HepG2 (cell line): ENCODE measurements around the gene IGSF5. TPM values are rescaled to one million over a fixed set of nuclear protein-coding genes. Genes with fewer than 3 reads are reported as not detected.

ENCODE experiments used
- ATAC-seq: fragments of 200-7000 bp; cut with Tn5 transposase; 3 replicates; pipeline ENCODE4 v1.9.1; 2020; ENCODE audit warnings: mild to moderate bottlenecking, moderate library complexity
- BruUV-seq: library from RNA; stranded (reverse); fragments of 400-500 nt; replicated peaks from 2 replicates; lab custom pipeline; 2021; lab: Mats Ljungman, UMichigan
- CTCF ChIA-PET: fragments of 300-600 bp; formaldehyde crosslinking; extraction: SDS; loops from one replicate; lab custom pipeline; 2021; ENCODE audit warnings: low total read pairs, inconsistent platforms, low intra/inter-chr PET ratio; lab: Yijun Ruan, JAX
- POLR2A ChIA-PET: fragments of 350-600 bp; sonication (Branson Sonifier 250); formaldehyde crosslinking; loops from one replicate; lab custom pipeline; 2020; ENCODE audit warnings: antibody characterized with exemption, inconsistent platforms; lab: Yijun Ruan, JAX
- DNase-seq: peaks from one replicate; pipeline ENCODE4 v3.0.0-alpha.2; 2015; ENCODE audit warnings: low spot score
- FAIRE-seq: peaks from 3 replicates; lab custom pipeline; 2011; peaks lifted over from hg19 to GRCh38; lab: Jason Lieb, UNC
- H2AFZ ChIP-seq: one replicate; pipeline ENCODE4 v1.6.1; 2011; ENCODE audit warnings: low read length, inconsistent platforms
- H3K27ac ChIP-seq: fragments of 300-600 bp; 3 replicates; pipeline ENCODE4 v1.8.0; 2011; ENCODE audit warnings: mixed run types, mild to moderate bottlenecking, mixed read lengths, low read length, inconsistent platforms; ENCODE audit not compliant: insufficient read depth; ENCODE audit errors: extremely low read length
- H3K27me3 ChIP-seq, 2 experiments: fragments of 200-600 bp in 1 of 2; 2 replicates in 1 of 2; 3 replicates in 1 of 2; pipeline versions ENCODE4 v1.6.0 to v1.8.0; 2011; ENCODE audit warnings: low read length in 2 of 2, mild to moderate bottlenecking in 2 of 2, moderate library complexity in 2 of 2, inconsistent platforms in 1 of 2; ENCODE audit not compliant: insufficient read depth in 2 of 2, control insufficient read depth in 1 of 2
- H3K36me3 ChIP-seq, 2 experiments: fragments of 200-600 bp in 1 of 2; replicated peaks in 1 of 2; 2 replicates in 1 of 2; 3 replicates in 1 of 2; pipeline versions ENCODE4 v1.5.1 to v1.8.0; 2011; ENCODE audit warnings: low read length in 2 of 2, inconsistent platforms in 1 of 2; ENCODE audit not compliant: insufficient read depth in 2 of 2, control insufficient read depth in 1 of 2
- H3K4me1 ChIP-seq: 2 replicates; pipeline ENCODE4 v1.5.1; 2012; ENCODE audit warnings: low read length, inconsistent platforms; ENCODE audit not compliant: insufficient read depth
- H3K4me2 ChIP-seq: 2 replicates; pipeline ENCODE4 v1.6.0; 2011; ENCODE audit warnings: low read depth, low read length, inconsistent platforms
- H3K4me3 ChIP-seq, 3 experiments: fragments of 200-600 bp in 1 of 3; sonication (generic), shearing (Covaris generic) in 1 of 3; replicated peaks in 1 of 3; 2 replicates each; pipeline ENCODE4 v1.5.1; 2011 to 2016; ENCODE audit warnings: low read length in 3 of 3, inconsistent platforms in 2 of 3, low read depth in 2 of 3, mild to moderate bottlenecking in 2 of 3, control low read depth in 1 of 3, mixed read lengths in 1 of 3; ENCODE audit not compliant: insufficient read depth in 1 of 3
- H3K79me2 ChIP-seq: one replicate; pipeline ENCODE4 v1.6.1; 2011; ENCODE audit warnings: low read length, inconsistent platforms; ENCODE audit not compliant: insufficient read depth
- H3K9ac ChIP-seq: 2 replicates; pipeline ENCODE4 v1.6.0; 2011; ENCODE audit warnings: mild to moderate bottlenecking, low read depth, low read length, inconsistent platforms; ENCODE audit not compliant: insufficient read depth
- H3K9me3 ChIP-seq: 2 replicates; pipeline ENCODE4 v1.5.1; 2012; ENCODE audit warnings: mild to moderate bottlenecking, low read length
- H4K20me1 ChIP-seq: 2 replicates; pipeline ENCODE4 v1.6.0; 2011; ENCODE audit warnings: inconsistent platforms, mild to moderate bottlenecking, low read length, moderate library complexity; ENCODE audit not compliant: insufficient read depth
- AKAP8 ChIP-seq: sonication (generic); formaldehyde crosslinking; IDR thresholded peaks from 2 replicates; pipeline ENCODE4 v1.5.1; 2020; ENCODE audit warnings: mild to moderate bottlenecking, missing genetic modification reagents
- ARNT2 ChIP-seq: sonication (generic); formaldehyde crosslinking; IDR thresholded peaks from 2 replicates; pipeline ENCODE4 v1.8.0; 2022; ENCODE audit warnings: mild to moderate bottlenecking, low read depth, missing genetic modification reagents, moderate library complexity
- BHLHE40 ChIP-seq: IDR thresholded peaks from 2 replicates; pipeline ENCODE4 v1.6.1; 2011; ENCODE audit warnings: low read length, improper control_type of control experiment
- CBFB ChIP-seq: sonication (generic); formaldehyde crosslinking; IDR thresholded peaks from 2 replicates; pipeline ENCODE4 v1.4.0; 2020; ENCODE audit warnings: missing genetic modification reagents
- DMAP1 ChIP-seq: IDR thresholded peaks from 2 replicates; pipeline ENCODE4 v1.6.1; 2016
- FOXO1 ChIP-seq: sonication (generic); formaldehyde crosslinking; IDR thresholded peaks from 2 replicates; pipeline ENCODE4 v1.4.0; 2020; ENCODE audit warnings: missing genetic modification reagents
- KDM1A ChIP-seq: IDR thresholded peaks from 2 replicates; pipeline ENCODE4 v1.6.1; 2016; ENCODE audit warnings: missing compliant biosample characterization
- MAFK ChIP-seq, 2 experiments: IDR thresholded peaks in 1 of 2; conservative IDR thresholded peaks in 1 of 2; 2 replicates each; pipeline ENCODE4 v1.6.1; 2011; ENCODE audit warnings: improper control_type of control experiment in 2 of 2, low read length in 2 of 2
- MYC ChIP-seq: sonication (generic); formaldehyde crosslinking; IDR thresholded peaks from 2 replicates; pipeline ENCODE4 v1.9.0; 2021; ENCODE audit warnings: missing genetic modification reagents, borderline replicate concordance
- NFIC ChIP-seq: IDR thresholded peaks from 2 replicates; pipeline ENCODE4 v1.6.1; 2012; ENCODE audit warnings: mild to moderate bottlenecking, low read length, inconsistent platforms
- NFKB2 ChIP-seq: sonication (generic); formaldehyde crosslinking; IDR thresholded peaks from 2 replicates; pipeline ENCODE4 v1.4.0; 2020; ENCODE audit warnings: missing genetic modification reagents, borderline replicate concordance
- PAF1 ChIP-seq: IDR thresholded peaks from 2 replicates; pipeline ENCODE4 v1.6.1; 2016; ENCODE audit warnings: missing genetic modification reagents, missing compliant biosample characterization
- PAWR ChIP-seq: sonication (generic); formaldehyde crosslinking; IDR thresholded peaks from 2 replicates; pipeline ENCODE4 v1.4.0; 2020; ENCODE audit warnings: missing genetic modification reagents, mild to moderate bottlenecking, borderline replicate concordance
- TOE1 ChIP-seq: sonication (generic); formaldehyde crosslinking; IDR thresholded peaks from 2 replicates; pipeline ENCODE4 v1.4.0; 2020; ENCODE audit warnings: mild to moderate bottlenecking, missing genetic modification reagents
- XBP1 ChIP-seq: sonication (generic); formaldehyde crosslinking; IDR thresholded peaks from 2 replicates; pipeline ENCODE4 v1.5.0; 2020; ENCODE audit warnings: missing genetic modification reagents
- ZBTB38 ChIP-seq: sonication (generic); formaldehyde crosslinking; IDR thresholded peaks from 2 replicates; pipeline ENCODE4 v1.5.1; 2020; ENCODE audit warnings: mild to moderate bottlenecking, missing genetic modification reagents
- ZFP90 ChIP-seq: sonication (generic); formaldehyde crosslinking; IDR thresholded peaks from 2 replicates; pipeline ENCODE4 v1.8.0; 2022; ENCODE audit warnings: missing genetic modification reagents, mild to moderate bottlenecking, inconsistent platforms, borderline replicate concordance
- ZNF20 ChIP-seq: sonication (generic); formaldehyde crosslinking; IDR thresholded peaks from 2 replicates; pipeline ENCODE4 v1.4.0; 2020; ENCODE audit warnings: mild to moderate bottlenecking, moderate library complexity, missing genetic modification reagents
- ZNF547 ChIP-seq: sonication (generic); formaldehyde crosslinking; IDR thresholded peaks from 2 replicates; pipeline ENCODE4 v1.5.1; 2020; ENCODE audit warnings: mild to moderate bottlenecking, missing genetic modification reagents
- ZNF788 ChIP-seq: sonication (generic); formaldehyde crosslinking; IDR thresholded peaks from 2 replicates; pipeline ENCODE4 v1.5.0; 2020; ENCODE audit warnings: mild to moderate bottlenecking, missing genetic modification reagents, borderline replicate concordance
- WGBS: methylation state at CpG from one replicate; pipeline ENCODE4 v1.1.6; 2017; ENCODE audit warnings: low lambda C conversion rate; 5-methylcytosine and 5-hydroxymethylcytosine counted together
- in situ Hi-C: cut with HindIII; loops from 2 replicates; pipeline ENCODE4 v1.10.0; 2017; ENCODE audit warnings: low pct_unique_long_range_greater_than_20kb; ENCODE audit not compliant: extremely low pct_ligation_motif_present
- intact Hi-C: fragments of 100-400 bp; cut with micrococcal nuclease; formaldehyde crosslinking; loops from one replicate; pipeline ENCODE4 v1.10.0; 2022; ENCODE audit not compliant: unreplicated experiment
- polyA plus RNA-seq, 8 experiments: library from polyadenylated mRNA; depleted of rRNA in 3 of 8; stranded (reverse) in 7 of 8; unstranded in 1 of 8; fragments of >200 nt; fragmentation: Illumina TruSeq in 4 of 8; extraction: Trizol in 4 of 8; gene quantifications; 2 replicates each; pipeline versions ENCODE4 v1.2.1 to v1.2.3, GENCODE V29; 2011 to 2016; ENCODE audit warnings: low read depth in 4 of 8, missing spikeins in 1 of 8, mixed read lengths in 1 of 8; ENCODE audit not compliant: insufficient read depth in 1 of 8
- total RNA-seq, 5 experiments: library from RNA; depleted of rRNA; stranded (reverse); fragments of >200 nt; fragmentation: Illumina TruSeq; extraction: Trizol; gene quantifications; 2 replicates each; pipeline ENCODE4 v1.2.3, GENCODE V29; 2016; ENCODE audit warnings: low read depth in 1 of 5
- TF ChIP-seq, protein P1 (sequence below): sonication (generic); formaldehyde crosslinking; IDR thresholded peaks from 2 replicates; pipeline ENCODE4 v1.5.1; 2020; ENCODE audit warnings: missing genetic modification reagents, mild to moderate bottlenecking, borderline replicate concordance
- TF ChIP-seq, protein P2 (sequence below): sonication (generic); formaldehyde crosslinking; IDR thresholded peaks from 2 replicates; pipeline ENCODE4 v1.5.0; 2020; ENCODE audit warnings: missing genetic modification reagents

IGSF5 gene
- total and polyA plus RNA-seq, 2 of the 13 experiments (the other 11 are each of a cell fraction or from before 2014, with no cell fraction given): not detected

DNA sequence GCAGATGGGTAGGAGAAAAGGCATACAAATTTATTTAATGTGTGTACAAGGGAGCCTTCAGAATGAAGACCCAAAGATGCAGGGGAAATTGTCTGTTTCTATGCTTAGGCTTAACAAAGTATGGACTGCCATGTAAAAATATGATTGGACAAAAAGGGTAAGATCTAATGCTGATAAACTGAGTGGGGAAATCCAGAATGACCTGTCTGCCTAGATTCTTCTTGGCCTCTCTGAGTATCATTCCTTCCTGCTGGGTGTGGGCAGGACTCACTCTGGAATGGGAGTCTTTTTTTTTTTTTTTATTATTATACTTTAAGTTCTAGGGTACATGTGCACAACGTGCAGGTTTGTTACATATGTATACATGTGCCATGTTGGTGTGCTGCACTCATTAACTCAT, 61.0 kb downstream of the IGSF5 start:
- intact Hi-C loops (no loop called here), in situ Hi-C loops (no loop called here)
- FAIRE-seq (no peak), DNase-seq (no peak), ATAC-seq (no peak)
- Histone ChIP-seq H3K4me1 (no peaks in the 10 kb centered on the region), H3K4me3 (no peak overlapping the region), H4K20me1 (no peaks in the 10 kb centered on the region), H3K36me3 (no peaks in the 10 kb centered on the region), H3K4me2 (no peak overlapping the region), H3K9ac (no peak overlapping the region), H3K27ac (no peak overlapping the region), H2AFZ (no peak overlapping the region), H3K79me2 (no peaks in the 10 kb centered on the region), H3K9me3 (peaks cover 82% of the 10 kb centered on the region), H3K27me3 (no peaks in the 10 kb centered on the region)
- ChIA-PET POLR2A (no interaction called here), CTCF (no interaction called here)
- TF ChIP-seq, protein P1, sequence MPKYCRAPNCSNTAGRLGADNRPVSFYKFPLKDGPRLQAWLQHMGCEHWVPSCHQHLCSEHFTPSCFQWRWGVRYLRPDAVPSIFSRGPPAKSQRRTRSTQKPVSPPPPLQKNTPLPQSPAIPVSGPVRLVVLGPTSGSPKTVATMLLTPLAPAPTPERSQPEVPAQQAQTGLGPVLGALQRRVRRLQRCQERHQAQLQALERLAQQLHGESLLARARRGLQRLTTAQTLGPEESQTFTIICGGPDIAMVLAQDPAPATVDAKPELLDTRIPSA (CRISPR knock-in tag): no peak
- TF ChIP-seq ZBTB38 (CRISPR knock-in tag): no peak
- no peak for TF ChIP-seq CBFB
- TF ChIP-seq BHLHE40: no peak
- no peak for TF ChIP-seq MYC (CRISPR knock-in tag)
- TF ChIP-seq AKAP8: no peak
- no peak for TF ChIP-seq ZNF788 (CRISPR knock-in tag)
- TF ChIP-seq ZNF547 (CRISPR knock-in tag): no peak
- BruUV-seq: no TSS peak
- 54% methylated on average over 1 of the region's 1 CpG for WGBS

DNA sequence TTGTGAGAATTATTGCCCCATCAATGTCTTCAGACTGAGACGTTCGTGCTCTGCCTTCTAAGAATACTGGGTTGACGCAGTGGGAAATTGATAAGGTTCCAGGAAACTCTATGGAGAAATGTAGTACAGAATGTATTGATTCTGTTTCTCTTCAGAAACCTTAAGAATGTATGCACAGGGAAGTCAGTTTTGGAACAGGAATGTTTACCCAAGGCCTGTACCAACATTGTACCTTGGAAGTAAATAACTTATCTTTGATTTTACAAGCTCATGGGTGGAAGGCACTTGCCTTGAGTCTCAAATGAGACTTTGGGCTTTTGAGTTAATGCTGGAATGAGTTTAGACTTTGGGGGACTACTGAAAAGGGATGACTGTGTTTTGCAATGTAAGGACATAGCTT, 62.8 kb downstream of the IGSF5 start:
- Histone ChIP-seq H3K4me2 (no peak overlapping the region), H3K79me2 (no peaks in the 10 kb centered on the region), H3K27me3 (no peaks in the 10 kb centered on the region), H3K27ac (no peak overlapping the region), H3K9ac (no peak overlapping the region), H3K9me3 (peaks cover 87% of the 10 kb centered on the region), H4K20me1 (no peaks in the 10 kb centered on the region), H2AFZ (no peak overlapping the region), H3K4me1 (no peaks in the 10 kb centered on the region), H3K4me3 (no peak overlapping the region), H3K36me3 (no peaks in the 10 kb centered on the region)
- WGBS: 28% methylated on average over 3 of the region's 3 CpGs
- CTCF ChIA-PET: no interaction called here
- no TSS peak for BruUV-seq
- FAIRE-seq (no peak), DNase-seq (no peak), ATAC-seq (no peak)
- intact Hi-C loops (no loop called here), in situ Hi-C loops (no loop called here)
- POLR2A ChIA-PET: no interaction called here
- no peak for TF ChIP-seq KDM1A
- no peak for TF ChIP-seq FOXO1 (CRISPR knock-in tag)
- no peak for TF ChIP-seq ZFP90
- no peak for TF ChIP-seq PAF1 (CRISPR knock-in tag)
- TF ChIP-seq, protein P2, sequence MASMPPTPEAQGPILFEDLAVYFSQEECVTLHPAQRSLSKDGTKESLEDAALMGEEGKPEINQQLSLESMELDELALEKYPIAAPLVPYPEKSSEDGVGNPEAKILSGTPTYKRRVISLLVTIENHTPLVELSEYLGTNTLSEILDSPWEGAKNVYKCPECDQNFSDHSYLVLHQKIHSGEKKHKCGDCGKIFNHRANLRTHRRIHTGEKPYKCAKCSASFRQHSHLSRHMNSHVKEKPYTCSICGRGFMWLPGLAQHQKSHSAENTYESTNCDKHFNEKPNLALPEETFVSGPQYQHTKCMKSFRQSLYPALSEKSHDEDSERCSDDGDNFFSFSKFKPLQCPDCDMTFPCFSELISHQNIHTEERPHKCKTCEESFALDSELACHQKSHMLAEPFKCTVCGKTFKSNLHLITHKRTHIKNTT (CRISPR knock-in tag): no peak
- no peak for TF ChIP-seq NFKB2 (CRISPR knock-in tag)
- no peak for TF ChIP-seq ARNT2 (CRISPR knock-in tag)
- no peak for TF ChIP-seq XBP1 (CRISPR knock-in tag)
- no peak for TF ChIP-seq TOE1 (CRISPR knock-in tag)
- TF ChIP-seq MAFK (conservative IDR thresholded peaks at IDR 0.05 in 1 of 2, IDR thresholded peaks at IDR 0.05 in 1 of 2; ENCODE audit: low read length in 2 of 2): no peak
- no peak for TF ChIP-seq PAWR (CRISPR knock-in tag)
- TF ChIP-seq ZNF20 (CRISPR knock-in tag): no peak
- no peak for TF ChIP-seq DMAP1
- TF ChIP-seq AKAP8: no peak
- no peak for TF ChIP-seq NFIC
